ENCODE data around the gene COLGALT1. TPM values are rescaled to one million over a fixed set of nuclear protein-coding genes. Genes with fewer than 3 reads are reported as not detected.

COLGALT1 gene
- total RNA-seq, 1 experiment from 2014 or later: 86.0 TPM

- Histone ChIP-seq H3K27me3 (ENCODE audit: insufficient read depth, low read length) (no peaks in the 10 kb centered on the region), H3K4me3 (replicated peaks in 1 of 2; ENCODE audit: low read depth in 1 of 2, low read length in 2 of 2) (peak overlapping the region; percentile 87 to 99), H4K20me1 (ENCODE audit: insufficient read depth) (no peaks in the 10 kb centered on the region), H3K79me2 (ENCODE audit: insufficient read depth, low read length) (peaks cover 54% of the 10 kb centered on the region), H3K9me2 (ENCODE audit: insufficient read depth) (no peaks in the 10 kb centered on the region), H3K27ac (ENCODE audit: low read depth, low read length) (peak overlapping the region; percentile 100), H3K36me3 (ENCODE audit: control insufficient read depth in 1 of 2, insufficient read depth in 2 of 2, low read length in 2 of 2) (no peaks in the 10 kb centered on the region), H3K4me2 (ENCODE audit: low read length) (peak overlapping the region; percentile 95), H3K4me1 (ENCODE audit: control insufficient read depth in 1 of 2, insufficient read depth in 2 of 2, low read length in 2 of 2) (peaks cover 46 to 66% of the 10 kb centered on the region in 2 experiments), H2AFZ (ENCODE audit: low read depth, low read length, poor library complexity, severe bottlenecking) (no peak overlapping the region), H3K9me3 (ENCODE audit: control insufficient read depth in 1 of 2, insufficient read depth in 1 of 2, low read depth in 1 of 2, low read length in 2 of 2) (no peaks in the 10 kb centered on the region), H3K9ac (ENCODE audit: low read length) (peak overlapping the region; percentile 97)
- ChIA-PET POLR2A (interaction anchor here (0.7 to 1.8 kb wide), 3 partner anchors 28 to 256 kb away, joined by 3 read pairs; no protein-coding TSS in a partner anchor), CTCF (interaction anchor here (0.6 to 1.1 kb wide), 2 partner anchors 45 to 63 kb away, joined by 3 read pairs; no protein-coding TSS in a partner anchor), RAD21 (ENCODE audit: low non-redundant PET in 1 of 2, low total read pairs in 2 of 2, uncharacterized antibody in 2 of 2, unreplicated experiment in 2 of 2) (interaction anchor here in 1 of 2 experiments (0.7 kb wide), 1 partner anchor 46 kb away, joined by 3 read pairs; no protein-coding TSS in a partner anchor)
- TF ChIP-seq EGR1 (IDR thresholded peaks at IDR 0.05; ENCODE audit: low read depth): no peak
- no peak for TF ChIP-seq TCF7L2 (IDR thresholded peaks at IDR 0.05; ENCODE audit: borderline replicate concordance, extremely low read depth, insufficient read depth, insufficient read length)
- TF ChIP-seq SP1 (IDR thresholded peaks at IDR 0.05; ENCODE audit: low read depth): no peak
- no peak for TF ChIP-seq ZBTB33 (IDR thresholded peaks at IDR 0.05; ENCODE audit: extremely low read depth, insufficient replicate concordance, low read length)
- TF ChIP-seq REST (IDR thresholded peaks at IDR 0.05; ENCODE audit: low read depth): no peak
- TF ChIP-seq CTCF (IDR thresholded peaks at IDR 0.05 in 2 of 3, conservative IDR thresholded peaks at IDR 0.05 in 1 of 3; ENCODE audit: borderline replicate concordance in 1 of 3, insufficient read depth in 1 of 3, low read depth in 2 of 3, low read length in 2 of 3): no peak
- no peak for TF ChIP-seq POLR2A (IDR thresholded peaks at IDR 0.05; ENCODE audit: borderline replicate concordance, extremely low read depth, insufficient read depth, insufficient read length)
- no peak for TF ChIP-seq YY1 (IDR thresholded peaks at IDR 0.05; ENCODE audit: extremely low read depth, insufficient replicate concordance, low read depth, low read length)
- no peak for TF ChIP-seq EZH2 (IDR thresholded peaks at IDR 0.05)
- no peak for TF ChIP-seq CBX3 (IDR thresholded peaks at IDR 0.05; ENCODE audit: low read depth)
- no peak for TF ChIP-seq EZH2phosphoT487 (IDR thresholded peaks at IDR 0.05; ENCODE audit: borderline replicate concordance)
- TF ChIP-seq ATF3 (IDR thresholded peaks at IDR 0.05): no peak
- TF ChIP-seq POLR2AphosphoS5 (IDR thresholded peaks at IDR 0.05; ENCODE audit: low read depth, low read length): no peak
- DNase-seq (ENCODE audit: low read depth, low spot score): no peak
- intact Hi-C loops (cut with micrococcal nuclease): loop anchor here (5.0 kb wide), 2 partner anchors 67 to 267 kb away; no protein-coding TSS in a partner anchor
- no TSS peak for BruUV-seq (replicated peaks)
- ATAC-seq: no peak
Measured at GRCh38 chr19:17510220-17510993, 45.0 kb upstream of the COLGALT1 start.

Data from HCT116 (cell line).